ENCODE measurements around the gene TTC3. TPM values are rescaled to one million over a fixed set of nuclear protein-coding genes. Genes with fewer than 3 reads are reported as not detected.

Gene TTC3
- total RNA-seq, 3 donors from 2014 or later, result 179 to 269 (median 249) TPM

DNA sequence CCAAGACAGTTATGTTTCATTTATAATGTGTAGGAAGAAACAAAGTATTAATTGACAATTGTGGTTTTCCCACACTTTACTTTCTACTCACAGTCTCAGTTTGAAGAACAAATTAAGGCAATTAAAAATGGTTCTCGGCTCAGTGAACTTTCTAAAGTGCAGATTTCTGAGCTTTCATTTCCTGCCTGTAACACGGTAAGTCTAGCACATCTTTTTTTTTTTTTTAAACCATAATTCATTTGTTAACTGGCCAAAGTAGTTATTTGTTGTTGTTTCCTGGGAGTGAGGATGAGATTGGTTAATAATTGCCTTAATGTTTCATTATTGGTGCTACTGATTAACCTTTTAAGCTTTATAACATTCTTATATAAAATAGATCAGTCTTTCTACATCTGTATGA is 119.0 kb downstream of the TTC3 start:
- Histone ChIP-seq H3K36me3 (no peaks in the 10 kb centered on the region), H3K9me3 (no peaks in the 10 kb centered on the region), H3K27me3 (no peaks in the 10 kb centered on the region), H3K4me1 (no peaks in the 10 kb centered on the region), H3K27ac (no peak overlapping the region), H3K4me3 (no peak overlapping the region)
- intact Hi-C loops (cut with DNase I; ENCODE audit: low total_unique reads), result no loop called here
- no peak for TF ChIP-seq POLR2A (IDR thresholded peaks at IDR 0.05)
- no peak for TF ChIP-seq POLR2AphosphoS5 (IDR thresholded peaks at IDR 0.05)
- TF ChIP-seq, protein P1, sequence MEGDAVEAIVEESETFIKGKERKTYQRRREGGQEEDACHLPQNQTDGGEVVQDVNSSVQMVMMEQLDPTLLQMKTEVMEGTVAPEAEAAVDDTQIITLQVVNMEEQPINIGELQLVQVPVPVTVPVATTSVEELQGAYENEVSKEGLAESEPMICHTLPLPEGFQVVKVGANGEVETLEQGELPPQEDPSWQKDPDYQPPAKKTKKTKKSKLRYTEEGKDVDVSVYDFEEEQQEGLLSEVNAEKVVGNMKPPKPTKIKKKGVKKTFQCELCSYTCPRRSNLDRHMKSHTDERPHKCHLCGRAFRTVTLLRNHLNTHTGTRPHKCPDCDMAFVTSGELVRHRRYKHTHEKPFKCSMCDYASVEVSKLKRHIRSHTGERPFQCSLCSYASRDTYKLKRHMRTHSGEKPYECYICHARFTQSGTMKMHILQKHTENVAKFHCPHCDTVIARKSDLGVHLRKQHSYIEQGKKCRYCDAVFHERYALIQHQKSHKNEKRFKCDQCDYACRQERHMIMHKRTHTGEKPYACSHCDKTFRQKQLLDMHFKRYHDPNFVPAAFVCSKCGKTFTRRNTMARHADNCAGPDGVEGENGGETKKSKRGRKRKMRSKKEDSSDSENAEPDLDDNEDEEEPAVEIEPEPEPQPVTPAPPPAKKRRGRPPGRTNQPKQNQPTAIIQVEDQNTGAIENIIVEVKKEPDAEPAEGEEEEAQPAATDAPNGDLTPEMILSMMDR (IDR thresholded peaks at IDR 0.05), result no peak
- no peak for DNase-seq (ENCODE audit: low spot score in 2 of 2)

DNA sequence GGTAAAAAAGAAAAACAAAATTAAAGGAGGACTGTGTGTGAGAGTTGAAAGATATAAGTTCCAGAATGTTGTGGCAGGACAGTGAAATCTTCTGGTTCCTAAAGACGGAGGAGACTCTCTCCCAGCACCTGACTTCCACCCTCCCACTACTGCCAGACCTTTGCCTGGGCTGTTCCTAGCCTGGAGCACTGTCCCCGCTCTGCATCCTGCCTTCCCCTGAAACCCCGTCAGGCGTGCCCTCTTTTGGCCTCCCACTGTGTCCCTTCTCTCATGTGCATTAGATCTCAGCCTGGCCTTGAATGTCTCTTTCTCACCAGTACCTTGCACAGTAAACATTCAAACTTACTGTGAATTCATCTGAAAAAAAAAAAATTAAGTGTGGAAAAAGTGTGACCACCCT is 120.0 kb downstream of the TTC3 start:
- no peaks in the 10 kb centered on the region for H3K36me3 ChIP-seq

DNA sequence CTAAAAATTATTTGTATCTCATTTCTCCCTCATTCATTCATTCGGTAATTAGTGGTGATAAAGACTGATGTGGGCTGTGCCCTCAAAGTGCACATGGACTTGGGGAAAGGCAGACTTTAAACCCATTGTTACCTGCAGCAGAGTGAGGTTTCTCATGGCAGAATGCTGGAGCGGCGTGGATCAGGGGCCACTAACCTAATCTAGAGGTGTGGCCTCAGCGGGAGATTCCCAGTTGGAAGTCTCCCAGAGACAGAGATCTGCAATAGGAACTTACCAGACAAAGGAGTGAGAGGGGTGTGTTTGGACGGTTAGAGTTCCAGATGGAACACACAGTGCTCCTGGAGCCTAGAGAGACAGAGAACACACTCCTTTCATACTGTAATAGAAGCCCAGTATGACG is 120.6 kb downstream of the TTC3 start:
- intact Hi-C loops (cut with DNase I; ENCODE audit: low total_unique reads), result no loop called here
- Histone ChIP-seq H3K4me1 (no peaks in the 10 kb centered on the region), H3K27me3 (no peaks in the 10 kb centered on the region), H3K27ac (no peak overlapping the region), H3K36me3 (no peaks in the 10 kb centered on the region), H3K9me3 (no peaks in the 10 kb centered on the region), H3K4me3 (no peak overlapping the region)
- no peak for DNase-seq (ENCODE audit: low spot score in 2 of 2)
- TF ChIP-seq, protein P1 (IDR thresholded peaks at IDR 0.05), result no peak
- TF ChIP-seq POLR2A (IDR thresholded peaks at IDR 0.05) (no peak), POLR2AphosphoS5 (IDR thresholded peaks at IDR 0.05) (no peak)

More for the DNA sequence above, 120.0 kb downstream of the TTC3 start:
- TF ChIP-seq POLR2AphosphoS5 (IDR thresholded peaks at IDR 0.05), result no peak
- TF ChIP-seq, protein P1 (IDR thresholded peaks at IDR 0.05), result no peak
- TF ChIP-seq POLR2A (IDR thresholded peaks at IDR 0.05), result no peak
- Histone ChIP-seq H3K4me3 (no peak overlapping the region), H3K4me1 (no peaks in the 10 kb centered on the region), H3K27ac (no peak overlapping the region), H3K27me3 (no peaks in the 10 kb centered on the region), H3K9me3 (no peaks in the 10 kb centered on the region)
- intact Hi-C loops (cut with DNase I; ENCODE audit: low total_unique reads), result no loop called here
- DNase-seq (ENCODE audit: low spot score in 2 of 2), result no peak

DNA sequence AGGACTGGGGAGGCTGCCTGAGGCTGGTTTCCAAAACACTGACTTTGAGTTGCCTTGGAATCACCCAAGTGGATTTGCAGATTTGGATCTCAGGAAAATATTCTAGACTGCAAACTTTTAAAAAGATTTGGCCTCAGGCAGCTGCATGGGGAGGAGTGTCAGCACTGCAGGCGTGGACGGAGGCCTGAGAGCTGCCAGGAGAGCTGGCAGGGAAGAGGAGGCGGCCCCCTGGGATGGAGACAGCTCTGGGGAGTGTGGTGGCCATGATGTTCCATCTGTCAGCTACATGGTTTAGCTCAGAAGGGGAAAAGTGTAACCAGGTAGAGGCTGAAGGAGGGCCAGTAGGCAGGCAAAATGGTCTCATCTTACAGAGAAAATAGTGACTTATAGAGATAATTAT is 122.0 kb downstream of the TTC3 start:
- no peaks in the 10 kb centered on the region for H3K27me3 ChIP-seq
- TF ChIP-seq POLR2AphosphoS5 (IDR thresholded peaks at IDR 0.05), result no peak
- no peak for TF ChIP-seq POLR2A (IDR thresholded peaks at IDR 0.05)
- TF ChIP-seq, protein P1 (IDR thresholded peaks at IDR 0.05), result no peak
- intact Hi-C loops (cut with DNase I; ENCODE audit: low total_unique reads), result no loop called here
- H3K36me3 ChIP-seq, result no peaks in the 10 kb centered on the region
- H3K27ac ChIP-seq, result no peak overlapping the region
- H3K4me1 ChIP-seq, result no peaks in the 10 kb centered on the region
- no peak for DNase-seq (ENCODE audit: low spot score in 2 of 2)
- no peak overlapping the region for H3K4me3 ChIP-seq
- H3K9me3 ChIP-seq, result no peaks in the 10 kb centered on the region

DNA sequence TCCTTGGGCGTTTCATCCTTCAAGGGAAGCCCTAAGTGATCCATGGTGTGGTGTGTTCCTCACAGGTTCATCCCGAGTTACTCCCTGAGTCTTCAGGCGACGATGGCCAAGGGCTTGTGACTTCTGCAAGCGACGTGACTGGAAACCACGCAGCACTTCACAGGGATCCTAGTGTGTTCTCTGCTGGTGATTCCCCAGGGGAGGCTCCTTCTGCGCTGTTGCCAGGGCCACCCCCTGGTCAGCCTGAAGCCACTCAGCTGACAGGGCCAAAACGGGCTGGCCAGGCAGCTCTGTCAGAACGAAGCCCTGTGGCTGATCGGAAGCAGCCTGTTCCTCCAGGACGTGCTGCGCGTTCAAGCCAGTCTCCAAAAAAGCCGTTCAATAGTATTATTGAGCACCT is 122.6 kb downstream of the TTC3 start:
- intact Hi-C loops (cut with DNase I; ENCODE audit: low total_unique reads), result no loop called here
- H3K9me3 ChIP-seq, result no peaks in the 10 kb centered on the region
- no peak overlapping the region for H3K4me3 ChIP-seq
- no peak overlapping the region for H3K27ac ChIP-seq
- no peak for DNase-seq (ENCODE audit: low spot score in 2 of 2)
- no peaks in the 10 kb centered on the region for H3K4me1 ChIP-seq
- no peak for TF ChIP-seq POLR2A (IDR thresholded peaks at IDR 0.05)
- TF ChIP-seq, protein P1 (IDR thresholded peaks at IDR 0.05), result no peak
- no peak for TF ChIP-seq POLR2AphosphoS5 (IDR thresholded peaks at IDR 0.05)
- H3K27me3 ChIP-seq, result no peaks in the 10 kb centered on the region
- H3K36me3 ChIP-seq, result no peaks in the 10 kb centered on the region
